PC-3 (cell line): ENCODE results near the gene SPIB. TPM values are rescaled to one million over a fixed set of nuclear protein-coding genes. Genes with fewer than 3 reads are reported as not detected.
A peak's percentile ranks its signal among the peaks of the same experiment; 100 is the strongest.

Source experiments
- ATAC-seq: fragments of 200-7000 bp; cut with Tn5 transposase; 2 replicates; pipeline ENCODE4 v1.9.1; 2020; ENCODE audit warnings: mild to moderate bottlenecking, moderate library complexity
- BruUV-seq: library from RNA; stranded (reverse); fragments of 400-500 nt; replicated peaks from 2 replicates; lab custom pipeline; 2021; lab: Mats Ljungman, UMichigan
- CTCF ChIA-PET: fragments of 300-600 bp; sonication (Branson Sonifier 250); formaldehyde crosslinking; loops from one replicate; lab custom pipeline; 2022; ENCODE audit warnings: antibody characterized with exemption; lab: Charles Lee
- POLR2A ChIA-PET: fragments of 300-600 bp; sonication (Branson Sonifier 250); formaldehyde crosslinking; loops from one replicate; lab custom pipeline; 2022; ENCODE audit warnings: antibody characterized with exemption; ENCODE audit not compliant: unreplicated experiment; lab: Charles Lee
- DNase-seq: peaks from one replicate; pipeline ENCODE4 v3.0.0-alpha.2; 2015
- H2AFZ ChIP-seq: fragments of 300-600 bp; sonication (generic); 2 replicates; pipeline ENCODE4 v1.6.0; 2016; ENCODE audit warnings: antibody characterized with exemption, low read length
- H3F3A ChIP-seq: fragments of 300-600 bp; sonication (generic); one replicate; pipeline ENCODE4 v1.6.0; 2017; ENCODE audit warnings: antibody characterized with exemption, low read length, control low read depth, mild to moderate bottlenecking; ENCODE audit not compliant: unreplicated experiment
- H3K27ac ChIP-seq: fragments of 300-600 bp; sonication (generic); 2 replicates; pipeline ENCODE4 v1.5.1; 2016; ENCODE audit warnings: mild to moderate bottlenecking, low read length
- H3K27me3 ChIP-seq: fragments of 300-600 bp; sonication (generic); 2 replicates; pipeline ENCODE4 v1.6.1; 2016; ENCODE audit warnings: low read length, mixed read lengths
- H3K36me3 ChIP-seq: fragments of 300-600 bp; sonication (generic); 2 replicates; pipeline ENCODE4 v1.6.1; 2016; ENCODE audit warnings: low read depth, mixed run types, low read length, mixed read lengths
- H3K4me1 ChIP-seq: fragments of 300-600 bp; sonication (generic); 2 replicates; pipeline ENCODE4 v1.5.1; 2016; ENCODE audit warnings: low read length; ENCODE audit not compliant: insufficient read depth
- H3K4me2 ChIP-seq: fragments of 300-600 bp; sonication (generic); 2 replicates; pipeline ENCODE4 v1.6.0; 2016; ENCODE audit warnings: low read length
- H3K4me3 ChIP-seq: fragments of 300-600 bp; sonication (generic); 2 replicates; pipeline ENCODE4 v1.5.1; 2016; ENCODE audit warnings: mild to moderate bottlenecking, low read length, mixed read lengths
- H3K79me2 ChIP-seq: fragments of 300-600 bp; sonication (generic); 2 replicates; pipeline ENCODE4 v1.6.1; 2017; ENCODE audit warnings: low read length, mixed read lengths
- H3K9ac ChIP-seq: fragments of 300-600 bp; sonication (generic); 2 replicates; pipeline ENCODE4 v1.6.0; 2016; ENCODE audit warnings: mild to moderate bottlenecking, low read length
- H3K9me2 ChIP-seq: fragments of 300-600 bp; sonication (generic); replicated peaks from 2 replicates; pipeline ENCODE4 v1.6.1; 2016; ENCODE audit warnings: mixed run types, low read length, mixed read lengths
- H3K9me3 ChIP-seq: fragments of 300-600 bp; sonication (generic); 2 replicates; pipeline ENCODE4 v1.6.1; 2016; ENCODE audit warnings: low read length, mixed read lengths
- H4K20me1 ChIP-seq: fragments of 300-600 bp; sonication (generic); 2 replicates; pipeline ENCODE4 v1.6.1; 2016; ENCODE audit warnings: low read length, mixed read lengths
- CTCF ChIP-seq: fragments of 300-600 bp; sonication (generic); conservative IDR thresholded peaks from 2 replicates; pipeline ENCODE4 v1.5.1; 2017; ENCODE audit warnings: antibody characterized with exemption, low read depth, mild to moderate bottlenecking, low read length
- EZH2 ChIP-seq: fragments of 300-600 bp; sonication (generic); IDR thresholded peaks from one replicate; pipeline ENCODE4 v1.6.1; 2017; ENCODE audit warnings: antibody characterized with exemption, mild to moderate bottlenecking, low read length; ENCODE audit not compliant: unreplicated experiment
- EZH2phosphoT487 ChIP-seq: fragments of 300-600 bp; sonication (generic); IDR thresholded peaks from 2 replicates; pipeline ENCODE4 v1.6.1; 2018; ENCODE audit warnings: mild to moderate bottlenecking, antibody characterized with exemption, low read length, borderline replicate concordance
- intact Hi-C: fragments of 100-400 bp; cut with micrococcal nuclease; formaldehyde crosslinking; loops from 2 replicates; pipeline ENCODE4 v1.9.0; 2023
- total RNA-seq: library from RNA; depleted of rRNA; stranded (reverse); fragments of >200 nt; gene quantifications from 2 replicates; pipeline ENCODE4 v1.2.3, GENCODE V29; 2014

SPIB gene
- total RNA-seq, 1 experiment from 2014 or later, result not detected

GRCh38 chr19:50428772-50429463 lies 10.2 kb downstream of the SPIB start:
- no peaks in the 10 kb centered on the region for H4K20me1 ChIP-seq
- H3K79me2 ChIP-seq, result no peaks in the 10 kb centered on the region
- H3K27ac ChIP-seq, result no peak overlapping the region
- H3K9ac ChIP-seq, result no peak overlapping the region
- no TSS peak for BruUV-seq
- no peak overlapping the region for H3K4me2 ChIP-seq
- no peak overlapping the region for H3K4me3 ChIP-seq
- H3K9me2 ChIP-seq, result no peaks in the 10 kb centered on the region
- CTCF ChIA-PET, result no interaction called here
- intact Hi-C loops, result no loop called here
- H3F3A ChIP-seq, result no peaks in the 10 kb centered on the region
- H2AFZ ChIP-seq, result no peak overlapping the region
- no peaks in the 10 kb centered on the region for H3K9me3 ChIP-seq
- no peaks in the 10 kb centered on the region for H3K4me1 ChIP-seq
- ATAC-seq (no peak), DNase-seq (no peak)
- H3K36me3 ChIP-seq, result no peaks in the 10 kb centered on the region
- no peaks in the 10 kb centered on the region for H3K27me3 ChIP-seq
- TF ChIP-seq EZH2phosphoT487 (no peak), EZH2 (no peak), CTCF (no peak)
- POLR2A ChIA-PET, result no interaction called here

- Histone ChIP-seq H3K9ac (no peak overlapping the region), H3K9me2 (no peaks in the 10 kb centered on the region), H3K36me3 (no peaks in the 10 kb centered on the region), H3F3A (no peaks in the 10 kb centered on the region), H3K4me1 (no peaks in the 10 kb centered on the region), H3K27ac (no peak overlapping the region), H3K9me3 (no peaks in the 10 kb centered on the region), H3K4me3 (peak overlapping the region; percentile 57), H3K4me2 (peak overlapping the region; percentile 85), H3K27me3 (no peaks in the 10 kb centered on the region), H3K79me2 (no peaks in the 10 kb centered on the region), H4K20me1 (no peaks in the 10 kb centered on the region), H2AFZ (peak overlapping the region; percentile 73; the same call in 1 of the 2 replicates)
- no peak for ATAC-seq
- TF ChIP-seq CTCF (no peak), EZH2phosphoT487 (no peak), EZH2 (no peak)
- no peak for DNase-seq
- CTCF ChIA-PET, result no interaction called here
- POLR2A ChIA-PET, result no interaction called here
- intact Hi-C loops, result no loop called here
- BruUV-seq, result no TSS peak
Observed at GRCh38 chr19:50430888-50431342, 12.2 kb downstream of the SPIB start.
